IPS-20b (cell line): Measurements from ENCODE around the gene GSG1L.

Source experiments
- H3K27ac ChIP-seq: one replicate; pipeline ENCODE4 v1.5.1; 2013; ENCODE audit warnings: low read length
- H3K27me3 ChIP-seq: 2 replicates; pipeline ENCODE4 v1.6.1; 2013; ENCODE audit warnings: mild to moderate bottlenecking, low read length, inconsistent platforms; ENCODE audit not compliant: insufficient read depth
- H3K36me3 ChIP-seq: 2 replicates; pipeline ENCODE4 v1.6.1; 2013; ENCODE audit warnings: low read depth, mild to moderate bottlenecking, inconsistent platforms, low read length, moderate library complexity; ENCODE audit not compliant: insufficient read depth
- H3K4me1 ChIP-seq: 2 replicates; pipeline ENCODE4 v1.6.1; 2013; ENCODE audit warnings: mild to moderate bottlenecking, control low read depth, inconsistent platforms, low read length, moderate library complexity; ENCODE audit not compliant: insufficient read depth
- H3K4me3 ChIP-seq: 2 replicates; pipeline ENCODE4 v1.5.1; 2013; ENCODE audit warnings: mild to moderate bottlenecking, low read length, inconsistent platforms
- H3K9ac ChIP-seq: 2 replicates; pipeline ENCODE4 v1.6.1; 2013; ENCODE audit warnings: low read depth, mild to moderate bottlenecking, inconsistent platforms, low read length, moderate library complexity
- H3K9me3 ChIP-seq: 2 replicates; pipeline ENCODE4 v1.6.1; 2013; ENCODE audit warnings: mild to moderate bottlenecking, low read depth, low read length, inconsistent platforms; ENCODE audit not compliant: insufficient read depth

GSG1L gene

GRCh38 chr16:28059841-28060575 lies 3.5 kb downstream of the GSG1L start:
- Histone ChIP-seq H3K27me3 (peaks cover 60% of the 10 kb centered on the region), H3K36me3 (no peaks in the 10 kb centered on the region), H3K4me1 (no peaks in the 10 kb centered on the region), H3K27ac (no peak overlapping the region), H3K9me3 (no peaks in the 10 kb centered on the region), H3K4me3 (no peak overlapping the region), H3K9ac (no peak overlapping the region; the same call in 1 of the 2 replicates)

GRCh38 chr16:28058839-28059589 lies 4.5 kb downstream of the GSG1L start:
- H3K9me3 ChIP-seq = no peaks in the 10 kb centered on the region
- no peak overlapping the region for H3K27ac ChIP-seq
- no peaks in the 10 kb centered on the region for H3K4me1 ChIP-seq
- no peaks in the 10 kb centered on the region for H3K36me3 ChIP-seq
- H3K4me3 ChIP-seq = no peak overlapping the region
- peaks cover 52% of the 10 kb centered on the region for H3K27me3 ChIP-seq
- no peak overlapping the region for H3K9ac ChIP-seq

- H3K27me3 ChIP-seq = peaks cover 53% of the 10 kb centered on the region
- H3K27ac ChIP-seq = no peak overlapping the region
- no peak overlapping the region for H3K4me3 ChIP-seq
- no peaks in the 10 kb centered on the region for H3K9me3 ChIP-seq
- no peaks in the 10 kb centered on the region for H3K4me1 ChIP-seq
- no peaks in the 10 kb centered on the region for H3K36me3 ChIP-seq
- H3K9ac ChIP-seq = no peak overlapping the region
Observed at GRCh38 chr16:28057949-28058348, 5.6 kb downstream of the GSG1L start.

GRCh38 chr16:28053461-28053860 lies 10.1 kb downstream of the GSG1L start:
- Histone ChIP-seq H3K9me3 (no peaks in the 10 kb centered on the region; the same call in 1 of the 2 replicates), H3K4me3 (no peak overlapping the region), H3K27me3 (peaks cover 9% of the 10 kb centered on the region; the same call in 1 of the 2 replicates), H3K4me1 (no peaks in the 10 kb centered on the region), H3K9ac (no peak overlapping the region), H3K27ac (no peak overlapping the region), H3K36me3 (no peaks in the 10 kb centered on the region)

- peaks cover 9% of the 10 kb centered on the region; the same call in 1 of the 2 replicates for H3K27me3 ChIP-seq
- no peak overlapping the region for H3K4me3 ChIP-seq
- no peak overlapping the region for H3K27ac ChIP-seq
- H3K4me1 ChIP-seq = no peaks in the 10 kb centered on the region
- H3K9me3 ChIP-seq = no peaks in the 10 kb centered on the region; the same call in 1 of the 2 replicates
- H3K36me3 ChIP-seq = no peaks in the 10 kb centered on the region
- H3K9ac ChIP-seq = no peak overlapping the region
Observed at GRCh38 chr16:28052274-28053128, 11.0 kb downstream of the GSG1L start.

GRCh38 chr16:28051486-28051885 lies 12.0 kb downstream of the GSG1L start:
- Histone ChIP-seq H3K9me3 (no peaks in the 10 kb centered on the region; the same call in 1 of the 2 replicates), H3K36me3 (no peaks in the 10 kb centered on the region), H3K9ac (no peak overlapping the region), H3K4me3 (no peak overlapping the region), H3K4me1 (no peaks in the 10 kb centered on the region), H3K27ac (no peak overlapping the region), H3K27me3 (peaks cover 9% of the 10 kb centered on the region; the same call in 1 of the 2 replicates)

GRCh38 chr16:28042811-28043210 lies 20.7 kb downstream of the GSG1L start:
- Histone ChIP-seq H3K27me3 (no peaks in the 10 kb centered on the region), H3K4me1 (no peaks in the 10 kb centered on the region), H3K4me3 (no peak overlapping the region), H3K36me3 (no peaks in the 10 kb centered on the region), H3K9me3 (no peaks in the 10 kb centered on the region), H3K27ac (no peak overlapping the region), H3K9ac (no peak overlapping the region)

GRCh38 chr16:28041615-28042014 lies 21.9 kb downstream of the GSG1L start:
- Histone ChIP-seq H3K36me3 (no peaks in the 10 kb centered on the region), H3K27me3 (no peaks in the 10 kb centered on the region), H3K27ac (no peak overlapping the region), H3K9me3 (no peaks in the 10 kb centered on the region), H3K9ac (no peak overlapping the region), H3K4me3 (no peak overlapping the region), H3K4me1 (no peaks in the 10 kb centered on the region)

GRCh38 chr16:28040039-28040438 lies 23.5 kb downstream of the GSG1L start:
- no peak overlapping the region for H3K4me3 ChIP-seq
- H3K4me1 ChIP-seq = no peaks in the 10 kb centered on the region
- no peaks in the 10 kb centered on the region for H3K9me3 ChIP-seq
- H3K27ac ChIP-seq = no peak overlapping the region
- H3K9ac ChIP-seq = no peak overlapping the region
- H3K27me3 ChIP-seq = no peaks in the 10 kb centered on the region
- no peaks in the 10 kb centered on the region for H3K36me3 ChIP-seq

- no peak overlapping the region for H3K4me3 ChIP-seq
- no peaks in the 10 kb centered on the region for H3K27me3 ChIP-seq
- no peaks in the 10 kb centered on the region for H3K36me3 ChIP-seq
- no peak overlapping the region for H3K9ac ChIP-seq
- no peaks in the 10 kb centered on the region for H3K9me3 ChIP-seq
- H3K4me1 ChIP-seq = no peaks in the 10 kb centered on the region
- H3K27ac ChIP-seq = no peak overlapping the region
Observed at GRCh38 chr16:28039493-28039892, 24.0 kb downstream of the GSG1L start.

GRCh38 chr16:28038409-28038808 lies 25.1 kb downstream of the GSG1L start:
- Histone ChIP-seq H3K9ac (no peak overlapping the region), H3K4me3 (no peak overlapping the region), H3K36me3 (no peaks in the 10 kb centered on the region), H3K4me1 (no peaks in the 10 kb centered on the region), H3K9me3 (no peaks in the 10 kb centered on the region), H3K27me3 (no peaks in the 10 kb centered on the region), H3K27ac (no peak overlapping the region)
